Panc1 (cell line): Measurements from ENCODE around the gene TRAF6. TPM values are rescaled to one million over a fixed set of nuclear protein-coding genes. Genes with fewer than 3 reads are reported as not detected.

Experiments
- ATAC-seq: fragments of 200-7000 bp; cut with Tn5 transposase; 2 replicates; pipeline ENCODE4 v1.9.1; 2020; ENCODE audit warnings: mild to moderate bottlenecking, moderate library complexity
- BruUV-seq: library from RNA; stranded (reverse); fragments of 400-500 nt; replicated peaks from 2 replicates; lab custom pipeline; 2021; lab: Mats Ljungman, UMichigan
- CTCF ChIA-PET: fragments of 300-600 bp; sonication (Branson Sonifier 250); formaldehyde crosslinking; loops from one replicate; lab custom pipeline; 2022; ENCODE audit warnings: antibody characterized with exemption; lab: Charles Lee
- POLR2A ChIA-PET: fragments of 300-600 bp; sonication (Branson Sonifier 250); formaldehyde crosslinking; loops from one replicate; lab custom pipeline; 2022; ENCODE audit warnings: antibody characterized with exemption; lab: Charles Lee
- DNase-seq: peaks from one replicate; pipeline ENCODE4 v3.0.0-alpha.2; 2010; ENCODE audit warnings: low read depth, low spot score
- H3K27ac ChIP-seq: 2 replicates; pipeline ENCODE4 v1.5.1; 2011; ENCODE audit warnings: mild to moderate bottlenecking, low read length, inconsistent platforms
- H3K27me3 ChIP-seq: fragments of 200-500 bp; sonication (Bioruptor generic); 2 replicates; pipeline ENCODE4 v1.6.0; 2014; ENCODE audit warnings: low read length, inconsistent platforms; ENCODE audit not compliant: control insufficient read depth, insufficient read depth
- H3K36me3 ChIP-seq: fragments of 200-500 bp; sonication (Bioruptor generic); 2 replicates; pipeline ENCODE4 v1.5.1; 2014; ENCODE audit warnings: inconsistent platforms, mild to moderate bottlenecking, low read length, moderate library complexity; ENCODE audit not compliant: control insufficient read depth, insufficient read depth
- H3K4me1 ChIP-seq: 2 replicates; pipeline ENCODE4 v1.5.1; 2011; ENCODE audit warnings: inconsistent platforms, mild to moderate bottlenecking, low read length, moderate library complexity; ENCODE audit not compliant: control insufficient read depth, insufficient read depth
- H3K4me3 ChIP-seq, 2 experiments: 2 replicates each; pipeline ENCODE4 v1.5.1; 2011 to 2012; ENCODE audit warnings: low read depth in 2 of 2, low read length in 2 of 2, mild to moderate bottlenecking in 2 of 2, inconsistent platforms in 1 of 2, moderate library complexity in 1 of 2
- H3K9me3 ChIP-seq: fragments of 200-500 bp; sonication (Bioruptor generic); 2 replicates; pipeline ENCODE4 v1.5.1; 2014; ENCODE audit warnings: low read depth, mild to moderate bottlenecking, inconsistent platforms, low read length, moderate library complexity; ENCODE audit not compliant: control insufficient read depth, insufficient read depth
- POLR2AphosphoS5 ChIP-seq: IDR thresholded peaks from 2 replicates; pipeline ENCODE4 v1.6.1; 2012; ENCODE audit warnings: mild to moderate bottlenecking, low read depth, low read length, moderate library complexity
- REST ChIP-seq, 2 experiments: IDR thresholded peaks; 2 replicates each; pipeline ENCODE4 v1.6.1; 2011 to 2012; ENCODE audit warnings: low read depth in 2 of 2, control low read depth in 1 of 2, low read length in 1 of 2, mild to moderate bottlenecking in 1 of 2, moderate library complexity in 1 of 2; ENCODE audit not compliant: insufficient read depth in 1 of 2
- SIN3A ChIP-seq: IDR thresholded peaks from 2 replicates; pipeline ENCODE4 v1.6.1; 2012; ENCODE audit warnings: low read depth, mild to moderate bottlenecking, low read length, moderate library complexity, borderline replicate concordance; ENCODE audit not compliant: insufficient read depth
- TCF7L2 ChIP-seq: IDR thresholded peaks from 2 replicates; pipeline ENCODE4 v1.6.1; 2011; ENCODE audit warnings: mild to moderate bottlenecking, low read depth, low read length, inconsistent platforms
- in situ Hi-C: cut with HindIII; loops from 2 replicates; pipeline ENCODE4 v1.10.0; 2016; ENCODE audit warnings: low sequenced_read_pairs, low pct_unique_long_range_greater_than_20kb
- intact Hi-C: fragments of 100-400 bp; cut with micrococcal nuclease; formaldehyde crosslinking; loops from one replicate; pipeline ENCODE4 v1.10.0; 2022; ENCODE audit not compliant: unreplicated experiment
- total RNA-seq: library from RNA; stranded (reverse); gene quantifications from one replicate; pipeline ENCODE4 v1.2.1, GENCODE V29; 2021; ENCODE audit not compliant: unreplicated experiment
- TF ChIP-seq, protein P1 (sequence below): fragments of 450-650 bp; IDR thresholded peaks from 2 replicates; pipeline ENCODE4 v1.5.1; 2017; ENCODE audit warnings: mild to moderate bottlenecking

The TRAF6 gene
- total RNA-seq, 1 experiment from 2014 or later: 10.9 TPM

GRCh38 chr11:36454551-36454940 is 55.5 kb downstream of the TRAF6 start:
- no peak for ATAC-seq
- TF ChIP-seq, protein P1, sequence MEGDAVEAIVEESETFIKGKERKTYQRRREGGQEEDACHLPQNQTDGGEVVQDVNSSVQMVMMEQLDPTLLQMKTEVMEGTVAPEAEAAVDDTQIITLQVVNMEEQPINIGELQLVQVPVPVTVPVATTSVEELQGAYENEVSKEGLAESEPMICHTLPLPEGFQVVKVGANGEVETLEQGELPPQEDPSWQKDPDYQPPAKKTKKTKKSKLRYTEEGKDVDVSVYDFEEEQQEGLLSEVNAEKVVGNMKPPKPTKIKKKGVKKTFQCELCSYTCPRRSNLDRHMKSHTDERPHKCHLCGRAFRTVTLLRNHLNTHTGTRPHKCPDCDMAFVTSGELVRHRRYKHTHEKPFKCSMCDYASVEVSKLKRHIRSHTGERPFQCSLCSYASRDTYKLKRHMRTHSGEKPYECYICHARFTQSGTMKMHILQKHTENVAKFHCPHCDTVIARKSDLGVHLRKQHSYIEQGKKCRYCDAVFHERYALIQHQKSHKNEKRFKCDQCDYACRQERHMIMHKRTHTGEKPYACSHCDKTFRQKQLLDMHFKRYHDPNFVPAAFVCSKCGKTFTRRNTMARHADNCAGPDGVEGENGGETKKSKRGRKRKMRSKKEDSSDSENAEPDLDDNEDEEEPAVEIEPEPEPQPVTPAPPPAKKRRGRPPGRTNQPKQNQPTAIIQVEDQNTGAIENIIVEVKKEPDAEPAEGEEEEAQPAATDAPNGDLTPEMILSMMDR: no peak
- no peak for TF ChIP-seq SIN3A
- no peak for TF ChIP-seq POLR2AphosphoS5
- TF ChIP-seq REST (IDR thresholded peaks at IDR 0.05; ENCODE audit: insufficient read depth in 1 of 2, low read depth in 2 of 2, low read length in 1 of 2): no peak
- no peak for TF ChIP-seq TCF7L2
- CTCF ChIA-PET: no interaction called here
- H3K27me3 ChIP-seq: no peaks in the 10 kb centered on the region
- H3K4me3 ChIP-seq: no peak overlapping the region
- no peaks in the 10 kb centered on the region; the same call in 1 of the 2 replicates for H3K4me1 ChIP-seq
- intact Hi-C loops (no loop called here), in situ Hi-C loops (no loop called here)
- no peaks in the 10 kb centered on the region for H3K36me3 ChIP-seq
- POLR2A ChIA-PET: no interaction called here
- no peak for DNase-seq
- no peaks in the 10 kb centered on the region for H3K9me3 ChIP-seq
- BruUV-seq: no TSS peak
- no peak overlapping the region for H3K27ac ChIP-seq

DNA sequence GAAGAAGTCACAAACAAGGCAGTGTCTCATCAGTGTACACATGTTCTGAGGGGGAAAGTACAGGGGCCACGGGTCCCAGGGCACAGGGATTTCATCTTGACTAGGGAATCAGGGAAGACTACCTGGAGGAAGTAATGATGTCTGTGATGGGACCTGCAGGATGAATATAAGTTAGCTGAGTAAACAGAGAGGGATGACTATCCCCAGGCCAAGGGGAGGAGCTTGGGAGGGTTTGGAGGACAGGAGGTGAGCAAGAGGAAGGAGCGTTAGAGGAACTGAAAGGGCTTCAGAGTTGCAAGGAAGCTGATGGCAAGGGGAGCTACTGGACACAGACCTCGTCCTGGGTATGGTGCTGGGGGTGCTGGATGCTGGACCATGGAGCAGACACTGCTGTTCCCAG is 56.4 kb downstream of the TRAF6 start:
- DNase-seq (no peak), ATAC-seq (no peak)
- no peak overlapping the region for H3K4me3 ChIP-seq
- no peaks in the 10 kb centered on the region for H3K27me3 ChIP-seq
- intact Hi-C loops (no loop called here), in situ Hi-C loops (no loop called here)
- H3K4me1 ChIP-seq: no peaks in the 10 kb centered on the region; the same call in 1 of the 2 replicates
- H3K27ac ChIP-seq: no peak overlapping the region
- H3K9me3 ChIP-seq: no peaks in the 10 kb centered on the region
- ChIA-PET CTCF (no interaction called here), POLR2A (no interaction called here)
- TF ChIP-seq REST (IDR thresholded peaks at IDR 0.05; ENCODE audit: insufficient read depth in 1 of 2, low read depth in 2 of 2, low read length in 1 of 2) (no peak), POLR2AphosphoS5 (no peak), SIN3A (no peak), TCF7L2 (no peak)
- TF ChIP-seq, protein P1: no peak
- no peaks in the 10 kb centered on the region for H3K36me3 ChIP-seq
- BruUV-seq: no TSS peak
